Measurements from ENCODE around the gene STK39. TPM values are rescaled to one million over a fixed set of nuclear protein-coding genes. Genes with fewer than 3 reads are reported as not detected.

STK39 gene
- total RNA-seq, 1 experiment from 2014 or later: 22.1 TPM

- no peaks in the 10 kb centered on the region for H4K20me1 ChIP-seq (ENCODE audit: control insufficient read depth, insufficient read depth, insufficient read length)
- no peak overlapping the region for H3K23ac ChIP-seq (ENCODE audit: insufficient read length, low read depth, low read length)
- no peak overlapping the region for H3K4me2 ChIP-seq (ENCODE audit: insufficient read depth, insufficient read length, low read length)
- Mint-ChIP-seq H3K4me3 (no peak overlapping the region), H3K4me1 (peaks cover 10% of the 10 kb centered on the region in 2 experiments), H3K27me3 (ENCODE audit: low read depth) (no peaks in the 10 kb centered on the region), H3K36me3 (ENCODE audit: insufficient read depth in 1 of 3, low read depth in 3 of 3) (peaks cover 0 to 12% (median 4%) of the 10 kb centered on the region in 3 experiments; a peak in 5 of 7 replicates), H3K27ac (no peak overlapping the region; a peak in 1 of 7 replicates), H3K9me3 (peaks cover 9 to 11% of the 10 kb centered on the region in 2 experiments)
- no peak overlapping the region for H2BK20ac ChIP-seq (ENCODE audit: low read depth, low read length, poor library complexity, severe bottlenecking)
- H2BK5ac ChIP-seq (ENCODE audit: insufficient read length, low read length): no peak overlapping the region
- H2BK120ac ChIP-seq (ENCODE audit: low read depth, low read length, poor library complexity, severe bottlenecking): no peak overlapping the region
- no peaks in the 10 kb centered on the region for H3K79me1 ChIP-seq (ENCODE audit: insufficient read depth, low read depth, low read length, poor library complexity, severe bottlenecking)
- no peak overlapping the region for H3K4ac ChIP-seq (ENCODE audit: low read depth, low read length)
- no peak overlapping the region for H3K18ac ChIP-seq (ENCODE audit: insufficient read length, low read depth, low read length)
- TF ChIP-seq, protein P1, sequence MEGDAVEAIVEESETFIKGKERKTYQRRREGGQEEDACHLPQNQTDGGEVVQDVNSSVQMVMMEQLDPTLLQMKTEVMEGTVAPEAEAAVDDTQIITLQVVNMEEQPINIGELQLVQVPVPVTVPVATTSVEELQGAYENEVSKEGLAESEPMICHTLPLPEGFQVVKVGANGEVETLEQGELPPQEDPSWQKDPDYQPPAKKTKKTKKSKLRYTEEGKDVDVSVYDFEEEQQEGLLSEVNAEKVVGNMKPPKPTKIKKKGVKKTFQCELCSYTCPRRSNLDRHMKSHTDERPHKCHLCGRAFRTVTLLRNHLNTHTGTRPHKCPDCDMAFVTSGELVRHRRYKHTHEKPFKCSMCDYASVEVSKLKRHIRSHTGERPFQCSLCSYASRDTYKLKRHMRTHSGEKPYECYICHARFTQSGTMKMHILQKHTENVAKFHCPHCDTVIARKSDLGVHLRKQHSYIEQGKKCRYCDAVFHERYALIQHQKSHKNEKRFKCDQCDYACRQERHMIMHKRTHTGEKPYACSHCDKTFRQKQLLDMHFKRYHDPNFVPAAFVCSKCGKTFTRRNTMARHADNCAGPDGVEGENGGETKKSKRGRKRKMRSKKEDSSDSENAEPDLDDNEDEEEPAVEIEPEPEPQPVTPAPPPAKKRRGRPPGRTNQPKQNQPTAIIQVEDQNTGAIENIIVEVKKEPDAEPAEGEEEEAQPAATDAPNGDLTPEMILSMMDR (conservative IDR thresholded peaks at IDR 0.05): no peak
- no peaks in the 10 kb centered on the region for H3K9me3 ChIP-seq (ENCODE audit: control insufficient read depth, low read depth, low read length)
- no peaks in the 10 kb centered on the region for H3K4me1 ChIP-seq (ENCODE audit: insufficient read depth, low read length)
- no peak overlapping the region for H3T11ph ChIP-seq (ENCODE audit: low read length)
- WGBS (ENCODE audit: extremely low coverage, insufficient read length, low lambda C conversion rate): no CpG with 5 or more reads among the region's 1 CpG
- H3K14ac ChIP-seq (ENCODE audit: insufficient read depth, low read length): no peak overlapping the region
- no peak overlapping the region for H2AK5ac ChIP-seq (ENCODE audit: insufficient read length, low read length)
- no peak for DNase-seq
- H3K27ac ChIP-seq (ENCODE audit: insufficient read length, low read depth, low read length): no peak overlapping the region
- no peak overlapping the region for H2BK12ac ChIP-seq (ENCODE audit: insufficient read length, low read depth, low read length)
- H3K27me3 ChIP-seq (ENCODE audit: insufficient read depth, low read length): no peaks in the 10 kb centered on the region
- no peak overlapping the region for H3K56ac ChIP-seq (ENCODE audit: insufficient read length, low read depth, low read length)
- no peak overlapping the region for H2AFZ ChIP-seq (ENCODE audit: low read length)
- no peaks in the 10 kb centered on the region for H3K23me2 ChIP-seq (ENCODE audit: insufficient read length, low read depth, low read length, poor library complexity, severe bottlenecking)
- H3K9ac ChIP-seq (ENCODE audit: extremely low read depth, insufficient read length, low read length): no peak overlapping the region
- no peak overlapping the region for H4K8ac ChIP-seq (replicated peaks; ENCODE audit: insufficient read length, low read depth, low read length)
- no peak overlapping the region for H2BK15ac ChIP-seq (ENCODE audit: low read depth, low read length)
- no peak overlapping the region for H4K5ac ChIP-seq (ENCODE audit: insufficient read length, low read depth, low read length)
- H4K91ac ChIP-seq (ENCODE audit: insufficient read length, low read depth, low read length): no peak overlapping the region
- H3K79me2 ChIP-seq (ENCODE audit: insufficient read depth, low read length): no peaks in the 10 kb centered on the region
Observed at GRCh38 chr2:167937403-167937802, 310.0 kb downstream of the STK39 start.
